ENCODE measurements around the gene VAX1.
"Not testable (repeated sequence)": the region's sequence is repeated elsewhere in the genome, so short reads cannot be mapped to it uniquely, and the experiment has no call there.

VAX1 gene

DNA sequence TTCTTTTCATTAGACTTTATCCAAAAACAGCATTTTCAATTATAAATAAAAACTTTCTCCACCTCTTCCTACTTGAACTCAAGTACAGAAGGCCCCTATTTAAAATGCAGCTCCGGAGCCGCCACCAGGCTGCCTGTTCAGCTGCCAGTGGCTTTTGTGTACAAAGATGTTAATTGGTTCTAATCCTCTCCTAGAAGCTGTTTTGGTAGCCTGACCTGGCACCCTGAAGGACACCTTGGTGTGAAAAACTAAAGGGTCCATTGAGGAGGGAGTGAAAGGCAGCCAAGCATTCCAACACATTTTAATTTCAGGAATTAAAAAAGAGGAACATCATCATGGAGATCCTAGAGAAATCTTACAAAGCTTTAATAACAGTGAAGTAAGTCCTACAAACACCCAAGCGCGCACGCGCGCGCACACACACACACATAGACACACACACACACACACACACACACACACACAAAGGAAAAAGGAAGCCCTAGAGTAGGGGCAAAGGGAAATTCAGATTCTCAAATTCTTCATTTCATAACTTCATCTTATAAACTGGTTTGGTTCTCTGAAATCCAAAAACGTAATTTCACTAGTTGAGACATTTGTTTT is 41.4 kb downstream of the VAX1 start:
- H3K27ac ChIP-seq, result no peak overlapping the region
- TF ChIP-seq CTCF (conservative IDR thresholded peaks at IDR 0.05), result no peak

- no peak overlapping the region for H3K27ac ChIP-seq
- no peak for TF ChIP-seq CTCF (conservative IDR thresholded peaks at IDR 0.05)
These were observed 43.2 kb downstream of the VAX1 start for GRCh38 chr10:117094856-117095255.

DNA sequence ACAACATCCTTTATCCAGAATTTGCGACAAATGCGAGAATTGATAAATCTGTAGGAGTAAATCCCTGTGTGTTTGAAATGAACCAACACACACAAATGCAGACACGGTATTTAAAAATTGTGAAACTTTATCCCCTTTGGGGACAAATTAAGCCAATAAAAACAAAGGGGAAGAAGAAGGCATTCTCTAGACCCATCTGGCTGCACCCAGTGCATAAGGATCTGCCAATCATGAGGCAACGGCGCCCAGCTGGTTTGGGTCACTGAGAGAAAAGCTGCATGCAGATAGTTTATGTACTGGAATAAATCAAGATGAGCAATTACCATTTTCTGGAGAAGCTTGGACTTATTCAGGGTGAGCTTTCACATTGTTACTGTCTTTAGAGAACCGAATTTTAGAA is 45.7 kb downstream of the VAX1 start:
- H3K27ac ChIP-seq, result no peak overlapping the region
- no peak for TF ChIP-seq CTCF (conservative IDR thresholded peaks at IDR 0.05)

- no peak overlapping the region for H3K27ac ChIP-seq
- no peak for TF ChIP-seq CTCF (conservative IDR thresholded peaks at IDR 0.05)
These were observed 47.2 kb downstream of the VAX1 start for GRCh38 chr10:117090834-117091233.

DNA sequence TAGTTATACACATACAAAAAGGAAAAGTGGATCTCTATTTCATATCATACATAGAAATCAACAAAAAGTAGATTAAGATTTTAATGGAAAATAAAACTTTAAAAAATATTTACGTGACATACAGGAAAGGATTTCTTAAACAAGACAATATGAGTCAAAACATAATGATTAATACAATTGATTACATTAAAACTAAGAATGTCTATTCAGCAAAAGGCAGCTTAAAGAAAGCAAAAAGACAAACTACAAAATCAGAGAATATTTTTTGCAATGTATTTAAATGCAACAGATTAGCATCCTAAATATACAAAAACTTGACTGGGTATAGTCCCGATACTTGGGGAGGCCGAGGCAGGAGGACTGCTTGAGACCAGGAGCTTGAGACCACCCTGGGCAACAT is 50.5 kb downstream of the VAX1 start:
- no peak for TF ChIP-seq CTCF (conservative IDR thresholded peaks at IDR 0.05)

GRCh38 chr10:117086546-117086945 is 51.5 kb downstream of the VAX1 start:
- no peak overlapping the region for H3K27ac ChIP-seq
- no peak for TF ChIP-seq CTCF (conservative IDR thresholded peaks at IDR 0.05)

More for the DNA sequence above, 50.5 kb downstream of the VAX1 start:
- no peak overlapping the region for H3K27ac ChIP-seq

- not testable (repeated sequence) for H3K27ac ChIP-seq
These were observed 53.4 kb downstream of the VAX1 start for GRCh38 chr10:117084421-117085246.

All from VCaP (cell line).